T47D (cell line): ENCODE data around the gene FAHD2A.
"Not testable (repeated sequence)": the region's sequence is repeated elsewhere in the genome, so short reads cannot be mapped to it uniquely, and the experiment has no call there.

Experiments used
- DNase-seq, 2 experiments: peaks; one replicate each; pipeline versions ENCODE4 v3.0.0 to v3.0.0-alpha.2; 2011 to 2012; ENCODE audit warnings: low read depth in 1 of 2, low spot score in 1 of 2
- JUND ChIP-seq: IDR thresholded peaks from 2 replicates; pipeline ENCODE4 v1.6.1; 2012; ENCODE audit warnings: low read depth
- in situ Hi-C: cut with HindIII; loops from 2 replicates; pipeline ENCODE4 v1.10.0; 2016; ENCODE audit warnings: low sequenced_read_pairs, low pct_unique_long_range_greater_than_20kb

Gene FAHD2A

GRCh38 chr2:95389245-95390119 lies 13.0 kb upstream of the FAHD2A start:
- in situ Hi-C loops: no loop called here
- no peak for TF ChIP-seq JUND
- peak; percentile 41 to 60 for DNase-seq

- in situ Hi-C loops: no loop called here
- TF ChIP-seq JUND: no peak
- no peak for DNase-seq
These were observed 12.1 kb upstream of the FAHD2A start for GRCh38 chr2:95390272-95390880.

GRCh38 chr2:95390881-95391321 lies 11.6 kb upstream of the FAHD2A start:
- DNase-seq: no peak
- TF ChIP-seq JUND: no peak
- in situ Hi-C loops: no loop called here

GRCh38 chr2:95391641-95392310 lies 10.7 kb upstream of the FAHD2A start:
- no peak for TF ChIP-seq JUND

GRCh38 chr2:95392320-95392719 lies 10.2 kb upstream of the FAHD2A start:
- no peak for TF ChIP-seq JUND
- in situ Hi-C loops: no loop called here
- no peak for DNase-seq

More at GRCh38 chr2:95391641-95392310, 10.7 kb upstream of the FAHD2A start:
- DNase-seq: no peak
- in situ Hi-C loops: no loop called here

- in situ Hi-C loops: no loop called here
- no peak for DNase-seq
- no peak for TF ChIP-seq JUND
These were observed 9.6 kb upstream of the FAHD2A start for GRCh38 chr2:95392730-95393455.

- no peak for TF ChIP-seq JUND
- in situ Hi-C loops: no loop called here
- no peak for DNase-seq
These were observed 8.6 kb upstream of the FAHD2A start for GRCh38 chr2:95393901-95394300.

- no peak for DNase-seq
- in situ Hi-C loops: no loop called here
- TF ChIP-seq JUND: no peak
These were observed 3.4 kb upstream of the FAHD2A start for GRCh38 chr2:95399061-95399460.

GRCh38 chr2:95401480-95401879 lies 1.0 kb upstream of the FAHD2A start:
- no peak for TF ChIP-seq JUND
- in situ Hi-C loops: no loop called here
- DNase-seq: no peak

GRCh38 chr2:95402004-95402369 lies 521 bp upstream of the FAHD2A start:
- in situ Hi-C loops: not testable (repeated sequence)
- peak in 1 of 2 experiments; percentile 19 for DNase-seq

GRCh38 chr2:95403204-95403721 lies 755 bp downstream of the FAHD2A start:
- peak in 1 of 2 experiments; percentile 22 for DNase-seq
- in situ Hi-C loops: not testable (repeated sequence)

- in situ Hi-C loops, DNase-seq: not testable (repeated sequence)
These were observed 1.3 kb downstream of the FAHD2A start for GRCh38 chr2:95403824-95404223.

GRCh38 chr2:95404676-95405075 lies 2.2 kb downstream of the FAHD2A start:
- DNase-seq, in situ Hi-C loops: not testable (repeated sequence)

- DNase-seq, in situ Hi-C loops: not testable (repeated sequence)
These were observed 8.7 kb downstream of the FAHD2A start for GRCh38 chr2:95411239-95411638.

- in situ Hi-C loops: not testable (repeated sequence)
- DNase-seq: peak; percentile 14 to 64
These were observed 11.6 kb downstream of the FAHD2A start for GRCh38 chr2:95414015-95414594.

GRCh38 chr2:95415138-95415537 lies 12.6 kb downstream of the FAHD2A start:
- DNase-seq, in situ Hi-C loops: not testable (repeated sequence)
